ENCODE results near the gene VEZT.

The VEZT gene

GRCh38 chr12:95201056-95201670 is 16.4 kb upstream of the VEZT start:
- no peak for DNase-seq

DNA sequence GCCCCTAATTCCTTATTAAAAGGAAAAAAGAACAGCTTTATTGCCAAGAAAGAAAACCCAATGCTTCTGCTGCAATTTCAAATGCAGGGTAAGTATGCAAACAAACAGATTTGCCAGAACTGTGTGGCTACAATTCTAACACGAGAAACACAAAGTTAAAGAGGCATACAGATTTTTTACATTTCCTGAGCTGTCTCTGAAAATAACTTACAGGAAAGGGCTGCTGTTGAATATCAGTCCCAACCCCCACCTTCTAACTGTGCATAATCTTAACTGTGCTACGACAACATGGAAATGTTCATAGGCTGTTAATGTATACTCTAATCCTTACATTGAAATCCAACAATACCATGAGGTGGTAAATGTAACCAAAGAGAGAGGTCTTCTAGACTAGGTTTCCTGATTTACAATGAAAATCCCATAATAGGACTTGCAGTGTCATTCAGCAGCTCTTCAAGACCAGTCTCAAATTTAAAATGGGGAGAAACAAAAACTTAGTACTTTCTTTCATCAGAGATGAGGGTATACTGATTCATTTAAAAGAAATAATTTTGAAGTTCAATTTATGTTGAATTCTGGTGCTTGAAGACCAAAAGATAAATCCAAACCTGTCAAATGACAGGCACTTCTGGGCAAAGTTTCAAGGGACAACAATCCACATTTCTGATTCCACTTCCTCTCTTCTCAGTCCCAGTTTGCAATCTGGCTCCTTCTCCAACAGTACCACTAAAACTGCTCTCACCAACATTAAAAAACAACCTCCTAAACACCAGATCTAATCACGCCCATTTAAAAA is 14.7 kb upstream of the VEZT start:
- DNase-seq = no peak

- no peak for DNase-seq
Observed at GRCh38 chr12:95203487-95204030, 14.0 kb upstream of the VEZT start.

- no peak for DNase-seq
Observed at GRCh38 chr12:95204141-95204866, 13.3 kb upstream of the VEZT start.

DNA sequence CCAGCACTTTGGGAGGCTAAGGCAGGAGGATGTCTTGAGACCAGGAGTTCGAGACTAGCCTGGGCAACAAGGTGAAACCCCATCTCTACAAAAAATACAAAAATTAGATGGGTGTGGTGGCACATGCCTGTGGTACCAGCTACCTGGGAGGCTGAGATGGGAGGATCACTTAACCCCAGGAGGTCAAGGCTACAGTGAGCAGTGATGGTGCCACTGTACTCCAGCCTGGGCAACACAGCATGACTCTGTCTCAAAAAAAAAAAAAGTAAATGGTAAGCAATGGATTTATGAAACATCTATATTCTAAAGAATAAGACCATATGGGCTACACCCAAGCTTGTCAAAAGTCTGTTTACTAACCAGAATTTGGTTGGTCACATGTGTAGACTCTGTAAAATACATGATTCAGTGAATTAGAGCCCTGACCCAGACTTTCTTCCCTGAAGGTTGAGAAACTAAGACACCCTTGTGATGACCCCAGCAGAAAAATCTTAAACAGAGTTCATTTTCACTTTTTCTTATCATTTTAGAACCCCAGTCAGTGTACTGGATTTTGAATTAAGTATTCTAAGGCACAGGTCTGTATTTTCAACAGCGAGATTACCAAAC is 12.5 kb upstream of the VEZT start:
- DNase-seq = no peak

DNA sequence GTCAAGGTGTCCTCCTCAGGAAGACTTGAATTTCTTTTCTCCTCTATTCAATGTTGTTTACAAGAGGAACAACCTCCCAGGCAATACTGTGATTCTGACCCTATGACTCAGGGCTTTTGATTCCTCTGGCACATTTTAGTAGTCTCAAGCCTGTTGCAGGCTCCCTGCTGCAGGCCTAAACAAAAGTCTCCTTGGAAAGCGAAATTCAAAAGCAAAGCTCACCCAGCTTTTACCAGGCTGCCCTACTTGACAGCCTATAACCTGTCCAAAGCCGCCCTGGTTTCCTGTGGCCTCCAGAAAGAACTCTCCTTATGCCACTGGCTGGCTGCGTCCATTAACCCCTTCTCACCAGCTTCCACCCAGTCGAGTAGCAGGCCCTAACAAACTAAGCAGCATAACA is 11.9 kb upstream of the VEZT start:
- DNase-seq = no peak

DNA sequence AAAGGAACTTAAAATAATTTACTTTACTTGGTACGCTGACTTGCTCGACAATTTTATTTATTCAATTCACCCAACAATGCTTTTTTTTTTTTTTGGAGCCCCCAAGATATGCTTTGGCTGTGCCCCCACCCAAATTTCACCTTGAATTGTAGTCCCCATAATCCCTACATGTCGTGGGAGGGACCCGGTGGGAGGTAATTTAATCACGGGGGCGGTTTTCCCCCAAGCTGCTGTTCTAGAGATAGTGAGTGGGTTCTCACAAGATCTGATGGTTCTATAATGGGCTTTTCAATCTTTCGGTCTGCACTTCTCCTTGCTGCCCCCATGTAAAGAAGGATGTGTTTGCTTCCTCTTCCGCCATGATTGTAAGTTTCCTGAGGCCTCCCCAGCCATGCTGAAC is 10.7 kb upstream of the VEZT start:
- no peak for DNase-seq

DNA sequence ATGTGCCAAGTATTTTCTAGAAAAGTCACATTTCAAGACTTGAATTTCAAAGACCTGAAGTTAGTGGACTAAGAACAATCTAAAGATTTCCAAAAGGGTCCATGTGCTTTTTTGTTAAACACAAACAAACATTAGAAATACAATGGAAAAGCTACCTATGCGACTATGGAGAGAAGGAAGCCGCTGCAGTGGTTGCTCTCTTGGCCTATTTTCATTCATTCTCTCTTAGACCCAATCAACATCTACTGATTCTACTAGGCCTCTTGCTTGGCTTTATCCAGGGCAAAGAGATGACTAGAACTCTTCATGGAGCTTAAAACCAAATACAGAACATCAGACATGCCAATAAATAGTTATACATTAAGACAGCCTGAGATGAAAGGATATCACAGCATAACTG is 10.2 kb upstream of the VEZT start:
- no peak for DNase-seq

GRCh38 chr12:95208678-95209077 is 8.9 kb upstream of the VEZT start:
- DNase-seq = peak; percentile 46

- no peak for DNase-seq
Observed at GRCh38 chr12:95212586-95212985, 5.0 kb upstream of the VEZT start.

DNA sequence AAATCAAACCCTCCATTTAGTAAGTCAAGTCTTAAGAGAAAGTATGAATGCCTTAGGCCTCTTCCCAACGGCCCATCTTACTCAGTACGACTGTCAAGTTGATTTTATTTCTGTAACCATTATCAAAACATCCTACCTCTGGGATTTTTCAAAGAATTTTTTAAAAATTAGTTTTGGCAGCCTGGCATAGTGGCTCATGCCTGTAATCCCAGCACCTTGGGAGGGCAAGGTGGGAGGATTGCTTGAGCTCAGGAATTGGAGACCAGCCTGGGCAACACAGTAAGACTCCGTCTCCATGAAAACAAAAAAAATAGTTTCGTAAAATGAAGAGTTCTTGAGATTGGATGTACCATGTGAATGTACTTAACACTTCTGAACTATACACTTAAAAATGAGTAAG is 4.5 kb upstream of the VEZT start:
- DNase-seq = no peak

DNA sequence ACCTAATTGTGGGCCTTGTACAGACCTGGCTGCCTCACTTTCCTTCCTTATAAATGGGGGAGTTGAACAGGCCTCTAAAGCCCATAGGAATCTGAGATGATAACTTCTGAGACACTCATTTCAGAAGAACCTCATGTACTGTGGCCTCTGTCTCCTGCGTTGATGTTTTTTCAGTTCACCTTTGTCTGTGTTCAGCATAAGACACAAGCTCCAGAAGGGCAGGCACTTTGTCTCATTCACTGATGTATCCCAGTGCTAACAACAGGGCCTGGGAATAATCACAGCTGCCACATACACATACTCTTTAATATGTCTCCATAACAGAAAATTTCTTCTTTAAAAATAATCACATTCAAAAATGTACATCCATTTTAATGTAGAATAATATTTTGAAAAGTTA is 3.7 kb upstream of the VEZT start:
- no peak for DNase-seq

GRCh38 chr12:95214466-95214865 is 3.1 kb upstream of the VEZT start:
- DNase-seq = no peak

GRCh38 chr12:95215949-95216348 is 1.7 kb upstream of the VEZT start:
- no peak for DNase-seq

- DNase-seq = no peak
Observed at GRCh38 chr12:95216711-95217376, 763 bp upstream of the VEZT start.

- peak; percentile 53 for DNase-seq
Observed at GRCh38 chr12:95218150-95219133, 835 bp downstream of the VEZT start.

DNA sequence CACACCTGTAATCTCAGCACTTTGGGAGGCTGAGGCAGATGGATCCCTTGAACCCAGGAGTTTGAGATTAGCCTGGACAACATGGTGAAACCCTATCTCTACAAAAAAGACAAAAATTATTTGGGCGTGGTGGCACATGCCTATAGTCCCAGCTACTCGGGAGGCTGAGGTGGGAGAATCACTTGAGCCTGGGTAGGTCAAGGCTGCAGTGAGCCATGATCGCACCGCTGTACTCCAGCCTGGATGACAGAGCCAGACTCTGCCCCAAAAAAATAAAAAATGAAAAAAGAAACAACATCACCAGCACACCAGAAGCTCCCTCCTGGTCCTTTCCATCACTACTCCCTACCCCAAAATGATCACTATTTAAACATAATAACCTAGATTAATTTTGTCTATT is 2.6 kb downstream of the VEZT start:
- DNase-seq = no peak

- DNase-seq = no peak
Observed at GRCh38 chr12:95220726-95221125, 3.1 kb downstream of the VEZT start.

GRCh38 chr12:95224202-95225170 is 6.9 kb downstream of the VEZT start:
- DNase-seq = peak; percentile 24

- DNase-seq = no peak
Observed at GRCh38 chr12:95225645-95226212, 8.1 kb downstream of the VEZT start.
